Fibroblast of upper back skin (primary cell): ENCODE results near the gene TTC9C.
"Not testable (repeated sequence)": the region's sequence is repeated elsewhere in the genome, so short reads cannot be mapped to it uniquely, and the experiment has no call there.

Experiments
- DNase-seq: peaks from one replicate; pipeline ENCODE4 v3.0.0-alpha.2; 2013

Gene TTC9C, protein sequence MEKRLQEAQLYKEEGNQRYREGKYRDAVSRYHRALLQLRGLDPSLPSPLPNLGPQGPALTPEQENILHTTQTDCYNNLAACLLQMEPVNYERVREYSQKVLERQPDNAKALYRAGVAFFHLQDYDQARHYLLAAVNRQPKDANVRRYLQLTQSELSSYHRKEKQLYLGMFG

DNA sequence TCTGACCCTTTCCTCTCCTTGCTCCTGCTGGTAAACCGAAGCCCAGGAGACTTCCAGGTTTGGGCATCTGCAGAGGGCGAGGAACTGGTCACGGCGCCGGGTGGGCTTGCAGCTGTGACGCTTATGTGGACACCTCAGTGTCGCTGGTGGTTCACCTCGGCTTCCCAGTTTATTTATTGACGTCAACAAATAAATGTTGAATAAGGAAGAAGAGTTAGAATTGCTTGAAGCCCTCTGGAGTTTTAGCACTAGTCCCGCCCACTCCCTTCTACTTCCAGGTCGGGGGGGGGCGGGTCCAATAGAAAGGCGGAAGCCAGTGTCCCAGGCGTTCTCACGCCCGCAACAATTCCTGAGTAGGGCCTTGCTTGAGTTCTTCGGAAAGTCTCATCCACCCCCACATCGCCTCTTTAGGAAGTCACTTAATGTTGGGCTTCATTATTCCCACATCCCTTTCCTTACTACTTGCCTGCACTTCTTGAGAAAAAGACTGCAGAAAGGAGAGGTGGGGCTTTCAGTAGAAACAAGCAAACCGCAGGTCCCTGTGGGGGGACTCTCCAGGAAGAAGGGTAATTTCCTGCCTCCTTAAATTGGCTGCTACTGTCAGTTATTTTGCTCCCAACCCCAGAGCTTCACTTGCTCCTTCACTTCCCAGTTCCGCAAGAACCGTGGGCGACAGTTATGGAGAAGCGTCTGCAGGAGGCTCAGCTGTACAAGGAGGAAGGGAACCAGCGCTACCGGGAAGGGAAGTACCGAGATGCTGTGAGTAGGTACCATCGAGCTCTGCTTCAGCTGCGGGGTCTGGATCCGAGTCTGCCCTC lies at the start of gene TTC9C:
Gene TTC9C (plus strand): TSS at position 316 of the 818 bp plus-strand sequence. CDS start 363 bp downstream, at position 679.
- peak; percentile 87 for DNase-seq

DNA sequence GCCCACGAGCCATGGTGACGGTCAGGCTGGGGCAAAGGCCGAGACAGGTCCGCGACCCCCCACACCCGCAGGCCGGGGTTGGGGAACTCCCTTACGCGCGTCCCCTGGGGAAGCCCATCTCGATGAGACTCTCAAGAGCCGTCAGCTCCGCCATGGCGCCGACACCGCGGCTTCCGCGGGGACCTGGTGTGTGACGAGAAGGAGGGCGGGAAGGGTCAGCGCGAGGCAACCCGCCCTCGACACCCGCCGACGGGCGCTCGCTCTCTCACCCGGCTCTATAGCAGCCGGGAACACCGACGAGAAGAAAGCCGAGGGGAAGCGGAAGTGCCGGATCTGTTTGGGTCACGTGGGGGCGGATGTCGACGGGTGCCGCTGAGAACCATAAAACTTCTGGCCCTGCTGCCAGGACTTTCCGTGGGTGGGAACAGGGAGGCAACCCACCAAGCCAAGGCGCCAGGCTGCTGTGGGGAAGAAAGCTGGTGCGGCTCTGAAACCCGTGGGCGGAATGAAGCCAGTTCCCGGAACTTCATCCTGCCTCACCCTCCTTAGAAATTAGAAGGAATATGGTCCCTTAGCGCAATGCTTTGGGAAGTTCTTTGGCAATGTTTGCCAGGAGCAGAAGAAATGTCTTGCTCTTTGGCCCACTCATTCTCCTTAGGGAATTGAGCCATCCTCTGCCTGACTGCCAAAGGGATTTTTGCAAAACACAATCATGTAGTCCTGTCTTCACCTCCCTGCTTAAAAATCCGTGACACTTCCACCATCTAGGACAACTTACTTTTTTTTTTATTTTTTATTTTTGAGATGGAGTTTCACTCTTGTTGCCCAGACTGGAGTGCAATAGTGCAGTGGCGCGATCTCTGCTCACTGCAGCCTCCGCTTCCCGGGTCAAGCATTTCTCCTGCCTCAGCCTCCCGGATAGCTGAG lies 49.3 kb upstream of the TTC9C start, which contains the start of gene UBXN1:
Gene UBXN1 (minus strand): TSS at position 304 of the 927 bp plus-strand sequence. CDS start 150 bp downstream, at position 154.
- DNase-seq, result peak; percentile 86

DNA sequence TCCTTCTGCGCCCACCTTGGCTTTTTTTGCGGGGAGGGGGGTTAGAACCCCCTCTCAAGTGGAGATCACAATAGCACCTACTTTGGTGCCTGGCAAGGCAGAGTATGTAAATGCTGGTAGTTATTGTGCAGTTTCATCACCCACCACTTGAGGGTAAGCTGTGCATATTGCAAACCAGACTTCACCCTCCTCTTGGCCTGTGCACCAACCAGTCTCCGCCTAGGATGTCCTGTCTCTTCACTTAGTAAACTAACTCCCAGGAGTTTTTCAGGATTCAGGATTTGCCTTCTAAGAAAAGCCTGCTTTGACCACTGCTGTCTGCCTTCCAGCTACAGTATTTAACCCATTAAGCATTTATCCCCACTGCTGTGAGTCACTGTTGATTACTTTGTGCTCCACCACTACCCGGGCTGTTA lies 47.5 kb upstream of the TTC9C start:
- peak; percentile 83 for DNase-seq

DNA sequence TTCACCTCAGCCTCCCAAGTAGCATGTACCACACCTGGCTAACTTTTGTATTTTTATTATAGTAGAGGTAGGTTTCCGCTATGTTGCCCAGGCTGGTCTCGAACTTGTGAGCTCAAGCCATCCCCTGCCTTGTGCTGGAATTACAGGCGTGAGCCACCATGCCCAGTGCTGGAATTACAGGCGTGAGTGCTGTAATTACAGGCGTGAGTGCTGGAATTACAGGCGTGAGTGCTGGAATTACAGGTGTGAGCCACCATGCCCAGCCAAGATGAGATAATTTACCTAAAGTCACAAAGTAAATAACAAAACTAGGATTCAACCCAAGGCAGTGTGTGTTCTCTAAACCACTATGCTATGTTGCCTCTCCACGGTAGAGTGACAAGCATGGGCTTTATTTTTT lies 45.8 kb upstream of the TTC9C start:
- DNase-seq, result no peak

DNA sequence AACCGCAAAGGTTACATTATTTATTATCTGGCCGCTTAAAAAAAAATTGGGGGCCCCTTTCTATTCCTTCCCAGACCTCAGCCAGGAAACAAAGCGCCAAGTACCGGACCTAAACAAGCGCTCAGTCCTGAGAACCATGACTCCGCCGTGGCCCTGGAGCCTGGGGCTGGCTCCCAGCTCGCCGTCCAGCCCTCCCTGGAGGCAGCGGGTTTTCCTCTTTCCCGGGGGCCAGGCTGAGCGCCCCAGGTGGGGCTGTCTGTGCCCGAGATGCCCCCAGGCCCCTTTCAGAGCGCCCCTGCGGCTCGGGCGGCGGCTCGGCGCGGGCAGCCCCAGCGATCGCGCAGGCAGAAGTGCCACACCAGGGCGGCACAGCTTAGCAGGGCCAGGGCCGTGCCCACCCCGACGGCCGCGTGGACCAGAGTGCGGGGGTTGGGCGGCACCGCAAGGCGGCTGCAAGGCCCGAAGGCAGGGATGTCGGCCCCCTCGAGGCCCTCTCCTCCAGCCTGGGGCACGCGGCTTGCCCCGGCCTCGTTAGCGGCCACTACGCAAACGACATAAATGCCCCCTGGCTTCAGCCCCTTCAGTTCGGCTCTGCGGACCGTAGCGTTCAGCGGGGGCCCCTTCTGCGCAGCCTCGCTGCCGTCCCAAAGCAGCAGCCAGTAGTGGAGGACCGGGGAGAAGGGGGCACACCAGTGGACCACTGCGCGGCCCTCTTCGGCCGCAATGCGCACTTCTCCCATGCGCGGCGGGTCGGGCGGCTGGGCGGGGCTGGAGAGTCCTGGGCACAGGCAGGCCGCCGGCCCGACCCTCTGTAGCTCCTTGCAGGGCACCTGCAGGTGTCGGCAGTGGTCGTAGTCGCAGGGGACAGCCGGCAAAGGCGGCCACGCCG lies 40.5 kb upstream of the TTC9C start:
- DNase-seq, result no peak

DNA sequence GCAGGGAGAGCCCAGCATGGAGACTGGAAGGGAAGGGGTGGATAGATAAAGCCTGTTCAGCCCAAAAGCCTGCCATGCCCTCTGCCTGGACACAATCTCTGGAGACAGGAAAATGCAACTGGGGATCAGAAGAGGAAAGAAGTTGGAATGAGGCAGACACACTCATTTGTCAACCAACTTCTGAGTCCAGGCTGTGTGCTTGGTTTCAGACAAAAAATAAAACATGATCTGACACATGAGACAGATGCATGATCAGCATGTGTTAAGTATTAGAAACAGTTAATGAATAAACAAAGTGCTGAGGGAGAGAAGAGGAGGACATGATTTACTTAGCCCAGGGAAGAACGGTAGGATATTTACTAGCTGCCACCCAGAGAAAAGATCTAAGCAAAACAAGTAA lies 39.8 kb upstream of the TTC9C start:
- DNase-seq, result no peak

DNA sequence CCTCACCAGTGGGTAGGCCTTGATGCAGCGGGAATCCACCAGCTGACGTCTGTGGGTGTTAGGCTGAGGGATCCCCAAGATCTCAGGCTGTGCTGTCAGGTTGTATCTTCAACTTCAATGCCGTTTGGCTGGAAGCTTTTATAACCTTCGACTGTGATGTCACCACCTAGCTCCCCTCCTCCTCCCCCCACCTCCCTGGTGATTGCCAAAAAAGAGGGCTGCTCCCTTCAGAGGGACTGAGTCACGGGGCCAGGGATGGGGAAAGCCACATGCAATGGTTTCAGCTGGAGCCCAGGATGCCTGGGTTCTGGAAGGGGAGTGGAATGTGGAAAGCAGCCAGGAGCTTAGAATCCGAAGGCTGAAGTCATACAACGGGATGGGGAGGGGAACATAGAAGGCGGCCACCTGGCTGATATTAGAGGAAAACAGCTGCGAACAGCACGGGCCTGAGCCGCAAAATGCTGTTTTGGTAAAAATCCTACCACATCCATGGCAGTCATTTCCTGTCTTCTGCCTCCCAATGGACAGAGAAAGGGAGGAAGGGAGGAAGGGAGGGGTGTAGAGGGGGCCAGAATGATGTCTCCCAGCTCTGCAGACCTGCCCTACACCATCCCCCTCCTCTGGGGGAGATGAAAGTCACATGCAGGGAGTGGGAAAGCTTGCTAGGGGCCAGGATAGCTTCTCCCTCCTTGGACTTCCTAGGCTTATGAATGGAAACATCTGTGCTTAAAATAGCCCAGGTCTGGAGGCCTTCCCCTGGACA lies 38.7 kb upstream of the TTC9C start, which contains the start of gene LRRN4CL:
Gene LRRN4CL (minus strand): TSS at position 110 of the 763 bp plus-strand sequence. CDS start 1,022 bp downstream, outside the sequence.
- DNase-seq, result peak; percentile 98

DNA sequence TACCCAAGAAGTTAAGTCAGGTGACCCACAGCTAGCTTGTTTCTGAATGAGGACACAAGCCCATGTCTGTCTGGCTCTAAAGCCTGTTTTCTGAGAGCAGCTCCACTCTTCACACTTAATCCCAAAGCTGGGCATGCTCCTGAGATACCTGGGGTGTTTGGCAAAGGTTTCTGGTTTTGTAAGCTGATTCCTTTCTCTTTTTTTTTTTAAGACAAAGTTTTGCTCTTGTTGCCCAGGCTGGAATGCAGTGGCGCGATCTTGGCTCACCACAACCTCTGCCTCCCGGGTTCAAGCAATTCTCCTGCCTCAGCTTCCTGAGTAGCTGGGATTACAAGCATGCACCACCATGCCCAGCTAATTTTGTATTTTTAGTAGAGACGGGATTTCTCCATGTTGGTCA lies 34.7 kb upstream of the TTC9C start:
- DNase-seq, result not testable (repeated sequence)

DNA sequence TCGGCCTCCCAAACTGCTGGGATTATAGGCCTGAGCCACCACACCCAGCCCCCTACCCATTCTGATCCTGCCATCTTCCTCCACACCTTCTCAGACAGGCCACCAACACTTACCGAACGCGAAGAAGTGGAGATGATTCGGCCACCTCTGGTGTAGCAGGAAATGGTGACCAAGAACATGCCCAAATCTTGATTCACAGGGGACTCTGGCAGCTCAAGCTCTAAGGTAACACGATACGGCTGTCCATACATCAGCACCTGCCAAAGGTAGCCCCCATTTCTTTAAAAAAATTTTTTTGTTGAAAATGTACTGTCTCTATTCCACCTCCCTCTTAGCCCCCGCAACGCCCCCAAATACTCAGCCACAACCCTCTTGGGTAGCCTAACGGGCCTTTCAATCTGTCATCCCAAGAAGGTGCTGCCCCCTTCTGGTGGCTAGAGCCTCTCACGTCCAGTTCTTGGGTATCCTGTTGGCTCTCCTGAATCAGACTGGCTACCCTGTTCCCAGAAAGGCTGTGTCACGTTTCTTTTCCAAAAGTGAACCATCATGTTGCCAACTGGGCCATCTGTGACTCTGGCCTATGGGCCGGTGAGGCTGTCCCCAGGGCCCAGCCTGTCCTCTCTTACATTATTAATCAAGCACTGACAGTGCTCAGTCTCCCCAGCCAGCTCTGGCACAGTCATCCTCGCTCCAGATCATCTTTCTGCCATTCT lies 33.7 kb upstream of the TTC9C start:
- DNase-seq, result peak; percentile 77

DNA sequence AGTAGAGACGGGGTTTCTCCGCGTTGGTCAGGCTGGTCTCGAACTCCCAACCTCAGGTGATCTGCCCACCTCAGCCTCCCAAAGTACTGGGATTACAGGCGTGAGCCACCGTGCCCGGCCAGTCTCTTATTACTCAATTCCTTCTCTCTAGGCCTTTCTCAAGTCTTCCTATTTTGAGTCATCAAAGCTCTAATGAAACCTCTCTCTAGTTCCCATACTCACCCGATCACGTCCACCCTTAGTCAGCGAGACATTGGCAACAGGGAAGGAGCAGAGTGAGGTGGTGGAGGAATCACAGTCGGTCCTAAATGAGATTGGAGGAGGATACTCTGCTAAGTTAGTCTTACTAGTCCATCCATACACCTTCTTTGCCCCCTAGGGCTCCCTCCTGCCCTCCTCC lies 26.0 kb upstream of the TTC9C start:
- no peak for DNase-seq

DNA sequence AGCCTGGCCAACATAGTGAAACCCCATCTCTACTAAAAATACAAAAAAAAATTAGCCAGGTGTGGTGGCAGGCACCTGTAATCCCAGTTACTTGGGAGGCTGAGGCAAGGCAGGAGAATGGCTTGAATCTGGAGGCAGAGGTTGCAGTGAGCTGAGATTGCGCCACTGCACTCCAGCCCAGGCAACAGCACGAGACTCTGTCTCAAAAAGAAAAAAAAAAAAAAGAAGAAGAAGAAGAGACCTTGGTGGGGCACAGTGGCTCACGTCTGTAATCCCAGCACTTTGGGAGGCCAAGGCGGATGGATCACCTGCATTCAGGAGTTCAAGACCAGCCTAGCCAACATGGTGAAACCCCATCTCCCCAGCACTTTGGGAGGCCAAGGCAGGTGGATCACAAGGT lies 24.4 kb upstream of the TTC9C start:
- not testable (repeated sequence) for DNase-seq

DNA sequence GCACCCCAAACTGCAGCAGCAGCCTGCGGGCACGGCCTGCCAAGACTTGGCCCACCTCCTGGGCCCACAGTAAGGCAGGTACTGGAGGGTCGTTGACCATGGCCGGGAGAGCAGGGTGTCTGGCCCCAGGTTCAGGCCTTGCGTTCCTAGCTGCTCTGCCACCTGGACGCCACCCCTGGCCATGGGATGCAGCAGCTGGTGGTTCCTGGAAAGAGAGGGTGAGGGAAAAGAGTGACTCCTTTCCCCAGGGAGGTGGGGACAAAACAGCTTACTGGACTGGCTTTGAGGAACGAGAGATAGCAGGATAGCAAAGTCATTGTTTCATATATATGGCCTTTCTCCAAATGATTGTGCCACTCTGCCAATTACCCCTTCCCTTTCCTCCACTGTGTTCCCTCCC lies 22.9 kb upstream of the TTC9C start:
- no peak for DNase-seq

DNA sequence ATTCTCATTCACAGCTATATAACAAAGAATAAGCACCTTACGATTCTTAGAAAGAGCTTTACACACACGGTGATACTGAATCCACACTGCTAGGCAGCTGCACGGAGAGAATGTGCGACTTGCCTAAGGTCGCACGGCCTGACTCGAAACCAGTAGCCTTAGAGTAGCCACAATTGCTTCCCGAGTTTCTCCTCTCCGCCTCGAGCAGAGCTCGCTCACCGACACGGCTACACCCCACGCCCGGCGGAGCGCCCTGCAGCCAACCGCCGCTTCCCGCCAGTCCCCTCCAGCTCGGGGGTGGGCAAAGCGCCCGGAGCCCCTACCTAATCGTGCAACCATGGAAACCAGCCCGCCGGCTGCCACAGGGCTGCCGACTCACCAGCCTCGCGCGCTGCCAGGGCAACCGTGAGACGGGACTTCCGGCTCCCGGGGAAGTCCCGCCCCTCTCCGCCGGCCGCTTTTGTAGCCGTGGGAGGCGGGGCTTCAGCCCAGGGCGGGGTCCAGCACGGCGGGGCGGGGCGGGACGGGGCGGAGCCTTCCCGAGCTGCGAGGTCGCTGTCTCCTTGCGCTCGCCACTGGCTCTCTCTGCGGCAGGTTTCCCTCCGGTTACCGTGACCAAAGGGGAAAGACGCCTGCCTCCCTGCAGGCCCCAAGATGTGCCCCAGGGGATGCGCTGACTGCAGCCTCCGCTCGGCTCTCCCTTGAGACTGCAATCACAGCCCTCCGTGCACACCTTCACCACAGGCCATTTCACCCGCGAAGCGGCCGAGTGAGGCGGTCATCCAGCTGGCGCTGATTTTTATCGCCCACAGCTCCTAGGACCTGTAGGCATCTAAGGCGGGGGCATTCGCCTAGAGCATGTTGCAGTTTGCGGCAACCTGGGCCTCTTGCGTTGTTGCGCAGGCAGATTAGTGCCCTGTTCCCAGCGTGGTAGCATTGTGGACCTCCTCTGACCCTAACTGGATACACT lies 22.1 kb upstream of the TTC9C start:
- peak; percentile 94 for DNase-seq

DNA sequence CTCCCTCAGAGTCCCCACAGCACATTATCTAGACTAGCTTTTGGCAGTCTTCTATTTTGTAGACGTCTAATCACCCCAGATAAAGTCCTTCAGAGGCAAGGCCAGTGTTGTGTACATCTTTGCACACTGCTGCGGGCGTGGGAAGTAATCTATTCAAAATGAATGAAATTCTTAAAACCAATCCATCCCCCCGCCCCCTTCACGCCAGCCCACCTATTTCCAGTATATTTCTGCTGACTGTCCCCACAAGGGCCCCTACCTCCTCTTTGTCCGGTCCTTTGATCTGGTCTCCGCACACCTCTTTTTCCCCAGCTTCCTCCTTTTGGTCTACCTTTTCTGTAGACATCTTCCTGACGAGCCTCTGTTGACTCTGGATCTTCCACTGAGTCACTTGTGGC lies 21.4 kb upstream of the TTC9C start:
- no peak for DNase-seq

DNA sequence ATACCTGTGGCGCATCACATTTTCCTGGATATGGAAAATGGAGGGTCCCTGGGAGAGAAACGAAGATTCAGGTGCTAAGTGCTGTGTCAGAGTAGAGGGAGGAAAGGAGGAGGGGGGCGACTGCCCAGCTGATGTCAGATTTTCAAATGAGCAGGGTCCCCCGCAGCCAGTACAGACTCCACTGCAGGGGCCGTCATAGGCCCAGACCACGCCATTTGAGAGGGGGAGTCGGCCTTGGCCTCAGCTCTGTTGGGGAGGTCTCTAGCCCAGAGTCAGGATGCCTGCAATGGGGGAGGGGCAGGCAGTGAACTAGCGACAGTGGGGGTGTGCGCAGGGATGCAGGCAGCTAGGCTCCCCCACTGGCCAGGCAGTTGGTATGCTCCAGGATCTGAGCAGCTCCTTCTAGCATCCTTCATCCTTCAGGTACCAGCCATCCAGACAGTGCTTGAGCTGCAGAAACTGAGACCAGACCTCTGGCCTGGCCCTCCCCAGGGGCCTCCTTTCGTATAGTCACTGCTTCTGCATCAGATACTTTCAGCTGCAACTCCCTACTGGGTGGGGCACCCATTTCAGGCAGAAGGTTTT lies 20.9 kb upstream of the TTC9C start, which contains the start of the genes BSCL2 and GNG3:
Gene BSCL2 (minus strand): TSS at position 148 of the 585 bp plus-strand sequence. CDS start 229 bp downstream, outside the sequence.
Gene GNG3 (plus strand): TSS at position 400 of the 585 bp plus-strand sequence. CDS start 620 bp downstream, outside the sequence.
- no peak for DNase-seq

DNA sequence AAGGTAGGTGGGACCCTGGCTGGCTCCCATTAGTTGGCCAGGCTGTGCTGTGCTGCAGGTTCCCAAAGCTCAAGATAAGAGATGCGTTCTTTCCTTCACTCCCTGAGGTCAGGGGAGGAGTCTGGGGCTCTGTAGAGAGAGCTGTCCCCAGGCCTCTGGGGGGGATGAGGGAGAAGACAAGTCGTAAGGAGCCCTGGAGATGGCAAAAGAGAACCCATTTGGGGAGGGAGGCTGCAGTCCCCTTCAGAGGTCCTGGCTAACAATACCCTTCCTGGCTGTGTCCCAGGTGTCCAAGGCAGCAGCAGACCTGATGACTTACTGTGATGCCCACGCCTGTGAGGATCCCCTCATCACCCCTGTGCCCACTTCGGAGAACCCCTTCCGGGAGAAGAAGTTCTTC lies 19.9 kb upstream of the TTC9C start:
- DNase-seq, result no peak

DNA sequence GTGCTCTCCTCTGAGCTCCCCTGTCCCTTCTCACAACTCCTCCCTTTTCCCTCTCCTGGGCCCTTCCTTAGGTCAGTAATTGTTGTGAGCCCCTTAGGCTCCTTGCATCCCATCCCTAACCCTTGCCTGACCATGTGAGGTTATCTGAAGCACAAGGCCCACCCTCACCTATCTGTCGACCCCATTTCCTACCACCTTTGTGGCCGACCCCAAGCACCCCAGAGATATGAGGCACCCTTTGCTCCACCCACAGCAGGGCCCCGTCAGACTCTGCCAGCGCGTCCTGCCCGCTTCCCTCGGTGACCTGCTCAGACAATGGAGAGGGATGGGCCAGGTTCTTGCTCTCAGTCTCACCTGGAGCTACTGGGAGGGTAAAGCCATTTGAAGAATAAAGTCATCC lies 19.5 kb upstream of the TTC9C start:
- DNase-seq, result no peak

DNA sequence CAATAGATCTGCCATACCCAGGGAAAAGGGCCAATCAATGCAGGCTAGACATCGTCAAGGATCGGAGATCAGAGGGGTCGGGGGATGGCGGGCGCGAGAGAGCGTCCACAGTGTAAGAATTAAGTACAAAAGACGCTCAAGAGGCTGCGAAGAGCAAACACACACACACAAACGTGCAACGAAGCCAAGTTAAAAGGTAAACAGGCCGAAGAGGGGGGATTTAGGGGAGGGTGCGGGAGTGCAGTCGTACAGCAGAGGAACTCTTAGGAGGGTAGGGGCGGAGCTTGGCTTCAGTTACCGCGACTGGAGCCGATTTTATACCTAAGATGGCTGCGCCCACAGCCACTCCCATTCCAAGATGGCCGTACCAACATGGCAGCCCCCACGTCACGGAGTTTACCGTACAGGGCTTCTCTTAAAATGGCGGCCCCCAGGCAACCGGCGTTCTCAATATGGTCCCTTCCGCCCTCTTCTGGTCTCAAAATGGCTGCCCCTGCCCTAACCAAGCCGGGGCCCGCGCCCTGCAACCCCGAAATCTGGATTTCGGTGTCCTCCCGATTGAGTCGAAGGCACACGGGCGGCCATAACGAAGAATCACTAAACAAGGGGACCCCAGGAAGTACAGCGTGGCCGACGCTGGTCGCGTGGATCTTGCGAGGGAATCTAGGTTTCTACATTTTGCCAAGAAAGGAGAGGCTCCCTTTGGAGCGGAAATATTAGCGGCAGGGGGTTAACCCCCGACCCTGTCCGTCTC lies 18.9 kb upstream of the TTC9C start:
- peak; percentile 98 for DNase-seq
